Measurements from ENCODE around the gene ARPC1B. TPM values are rescaled to one million over a fixed set of nuclear protein-coding genes. Genes with fewer than 3 reads are reported as not detected.

The ARPC1B gene
- total RNA-seq, 1 donor from 2014 or later: 385 TPM

DNA sequence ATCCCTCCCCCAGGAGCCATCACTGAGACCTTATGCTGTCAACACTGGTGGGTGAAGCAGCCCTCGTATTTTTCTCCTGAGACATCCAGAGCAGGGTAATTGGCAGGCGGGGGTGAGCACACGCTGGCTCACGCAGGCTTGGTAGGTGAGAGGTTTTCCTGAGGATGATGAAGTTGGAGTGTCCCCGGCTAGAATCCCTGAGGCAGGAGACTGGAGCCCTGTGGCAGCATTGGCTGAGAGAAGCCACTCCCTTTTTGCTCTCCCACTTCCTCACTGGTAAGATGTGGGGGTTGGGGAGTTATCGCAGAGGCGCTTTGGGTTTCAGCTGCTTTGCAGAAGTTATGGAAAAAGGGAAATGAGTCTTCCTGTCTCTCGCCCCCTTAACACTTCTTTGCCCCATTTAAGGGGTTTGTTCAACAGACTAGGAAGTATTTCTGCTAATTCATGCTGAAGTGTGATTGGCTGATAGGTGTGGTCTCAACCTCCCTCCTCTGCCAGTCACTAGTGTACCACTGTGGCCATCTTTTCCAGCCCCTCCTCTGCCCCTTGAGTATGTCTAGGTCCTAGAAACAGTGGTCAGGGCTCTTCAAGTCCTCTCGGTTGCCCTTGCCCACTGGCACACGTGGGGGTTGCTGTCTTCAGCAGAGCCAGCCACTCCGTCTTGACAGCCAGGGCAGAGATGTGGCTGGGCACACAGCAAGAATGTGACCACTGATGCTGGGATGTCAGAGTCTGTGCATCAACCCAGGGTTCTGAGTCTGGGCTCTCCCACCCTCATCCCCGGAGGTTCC, 5.7 kb downstream of the ARPC1B start:
- H3K27me3 ChIP-seq (ENCODE audit: control insufficient read depth, insufficient read depth, low read length): no peaks in the 10 kb centered on the region
- DNase-seq (ENCODE audit: low read depth): no peak
- no peak overlapping the region for H3K4me3 ChIP-seq (ENCODE audit: low read depth, low read length)
- no peaks in the 10 kb centered on the region for H3K36me3 ChIP-seq (ENCODE audit: control insufficient read depth, insufficient read depth, low read length)
- TF ChIP-seq, protein P1, sequence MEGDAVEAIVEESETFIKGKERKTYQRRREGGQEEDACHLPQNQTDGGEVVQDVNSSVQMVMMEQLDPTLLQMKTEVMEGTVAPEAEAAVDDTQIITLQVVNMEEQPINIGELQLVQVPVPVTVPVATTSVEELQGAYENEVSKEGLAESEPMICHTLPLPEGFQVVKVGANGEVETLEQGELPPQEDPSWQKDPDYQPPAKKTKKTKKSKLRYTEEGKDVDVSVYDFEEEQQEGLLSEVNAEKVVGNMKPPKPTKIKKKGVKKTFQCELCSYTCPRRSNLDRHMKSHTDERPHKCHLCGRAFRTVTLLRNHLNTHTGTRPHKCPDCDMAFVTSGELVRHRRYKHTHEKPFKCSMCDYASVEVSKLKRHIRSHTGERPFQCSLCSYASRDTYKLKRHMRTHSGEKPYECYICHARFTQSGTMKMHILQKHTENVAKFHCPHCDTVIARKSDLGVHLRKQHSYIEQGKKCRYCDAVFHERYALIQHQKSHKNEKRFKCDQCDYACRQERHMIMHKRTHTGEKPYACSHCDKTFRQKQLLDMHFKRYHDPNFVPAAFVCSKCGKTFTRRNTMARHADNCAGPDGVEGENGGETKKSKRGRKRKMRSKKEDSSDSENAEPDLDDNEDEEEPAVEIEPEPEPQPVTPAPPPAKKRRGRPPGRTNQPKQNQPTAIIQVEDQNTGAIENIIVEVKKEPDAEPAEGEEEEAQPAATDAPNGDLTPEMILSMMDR (IDR thresholded peaks at IDR 0.05; ENCODE audit: insufficient read depth, low read length, poor library complexity, severe bottlenecking): no peak

DNA sequence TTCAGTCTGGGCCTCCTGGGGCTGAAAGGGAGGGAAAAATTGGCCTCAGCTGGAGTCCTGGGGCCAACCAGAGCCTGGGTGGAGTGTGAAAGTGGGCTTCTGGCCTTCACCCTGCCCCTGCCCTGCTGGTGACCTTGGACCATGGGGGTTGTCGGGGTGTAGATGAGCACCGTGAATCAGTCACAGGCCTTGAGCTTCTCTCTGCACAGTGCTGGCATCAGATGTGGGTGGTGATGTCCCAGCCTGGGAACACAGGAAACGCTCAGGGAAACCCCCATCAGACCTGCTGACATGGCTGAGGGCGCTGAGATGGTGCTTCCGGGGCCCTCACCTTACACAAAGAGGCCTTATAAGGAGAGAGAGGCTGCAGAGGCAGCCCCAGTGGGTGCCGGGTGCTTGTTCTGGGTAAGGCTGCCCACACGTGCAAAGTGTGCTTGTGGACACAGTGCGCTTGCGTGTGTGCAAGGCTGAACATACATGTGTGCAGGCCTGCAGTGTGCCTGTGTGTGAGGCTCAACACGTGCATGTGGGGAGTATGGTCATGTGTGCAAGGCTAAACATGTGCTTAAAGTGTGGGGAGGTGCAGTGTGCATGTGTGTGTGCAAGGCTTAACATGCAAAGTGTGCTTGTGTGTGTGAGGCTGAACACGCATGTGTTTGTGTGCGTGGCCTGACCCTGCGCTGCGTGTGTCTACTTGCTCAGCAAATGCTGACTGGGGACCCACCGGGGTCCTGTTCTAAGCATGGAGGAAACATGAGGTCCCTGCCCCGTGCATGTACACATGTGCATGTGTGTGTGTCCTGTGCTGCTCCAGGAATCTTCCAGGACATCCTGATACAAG, 6.5 kb downstream of the ARPC1B start:
- DNase-seq (ENCODE audit: low read depth): no peak

DNA sequence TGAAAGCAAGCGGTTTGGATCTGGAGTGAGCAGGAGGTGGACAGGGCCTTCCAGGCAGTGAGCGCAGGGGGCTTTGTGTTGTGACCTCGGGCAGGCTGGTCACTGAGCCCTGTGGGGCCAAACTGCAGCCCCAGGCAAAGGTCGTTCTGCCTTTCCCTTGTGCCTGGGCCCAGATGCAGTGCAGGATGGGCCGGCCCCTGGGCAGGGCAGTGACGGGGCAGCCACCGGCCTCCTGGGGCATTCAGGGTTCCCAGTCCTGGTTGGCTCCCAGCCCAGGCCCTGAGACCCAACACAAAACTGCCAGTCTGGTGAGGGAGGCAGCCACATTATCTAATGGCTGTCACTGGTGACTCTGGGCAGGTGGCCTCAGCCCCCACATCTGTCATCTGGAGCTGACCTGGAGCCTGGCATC, 7.1 kb downstream of the ARPC1B start:
- H3K36me3 ChIP-seq (ENCODE audit: control insufficient read depth, insufficient read depth, low read length): no peaks in the 10 kb centered on the region

More for the DNA sequence above, 6.5 kb downstream of the ARPC1B start:
- H3K27me3 ChIP-seq (ENCODE audit: control insufficient read depth, insufficient read depth, low read length): no peaks in the 10 kb centered on the region
- TF ChIP-seq, protein P1 (IDR thresholded peaks at IDR 0.05; ENCODE audit: insufficient read depth, low read length, poor library complexity, severe bottlenecking): no peak
- H3K36me3 ChIP-seq (ENCODE audit: control insufficient read depth, insufficient read depth, low read length): no peaks in the 10 kb centered on the region
- H3K4me3 ChIP-seq (ENCODE audit: low read depth, low read length): no peak overlapping the region

DNA sequence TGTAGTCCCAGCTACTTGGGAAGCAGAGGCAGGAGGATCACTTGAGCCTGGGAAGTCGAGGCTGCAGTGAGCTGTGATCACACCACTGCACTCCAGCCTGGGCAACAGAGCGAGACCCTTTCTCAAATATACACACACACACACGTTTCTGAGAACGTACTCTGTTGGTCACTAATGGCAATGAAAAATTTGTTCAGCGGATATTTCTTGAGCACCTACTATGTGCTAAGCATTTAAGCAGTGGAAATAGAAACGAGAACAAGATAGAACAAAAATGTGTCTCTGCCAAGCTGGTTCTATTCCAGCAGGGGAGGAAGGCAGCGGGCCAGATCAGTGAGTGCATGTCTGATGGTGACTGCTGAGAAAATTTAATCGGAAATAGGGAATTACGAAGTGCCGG, 8.7 kb downstream of the ARPC1B start:
- H3K4me3 ChIP-seq (ENCODE audit: low read depth, low read length): no peak overlapping the region
- H3K36me3 ChIP-seq (ENCODE audit: control insufficient read depth, insufficient read depth, low read length): no peaks in the 10 kb centered on the region
- DNase-seq (ENCODE audit: low read depth): no peak
- TF ChIP-seq, protein P1 (IDR thresholded peaks at IDR 0.05; ENCODE audit: insufficient read depth, low read length, poor library complexity, severe bottlenecking): no peak
- H3K27me3 ChIP-seq (ENCODE audit: control insufficient read depth, insufficient read depth, low read length): no peaks in the 10 kb centered on the region

More for the DNA sequence above, 7.1 kb downstream of the ARPC1B start:
- TF ChIP-seq, protein P1 (IDR thresholded peaks at IDR 0.05; ENCODE audit: insufficient read depth, low read length, poor library complexity, severe bottlenecking): no peak
- H3K27me3 ChIP-seq (ENCODE audit: control insufficient read depth, insufficient read depth, low read length): no peaks in the 10 kb centered on the region
- H3K4me3 ChIP-seq (ENCODE audit: low read depth, low read length): no peak overlapping the region
- no peak for DNase-seq (ENCODE audit: low read depth)

DNA sequence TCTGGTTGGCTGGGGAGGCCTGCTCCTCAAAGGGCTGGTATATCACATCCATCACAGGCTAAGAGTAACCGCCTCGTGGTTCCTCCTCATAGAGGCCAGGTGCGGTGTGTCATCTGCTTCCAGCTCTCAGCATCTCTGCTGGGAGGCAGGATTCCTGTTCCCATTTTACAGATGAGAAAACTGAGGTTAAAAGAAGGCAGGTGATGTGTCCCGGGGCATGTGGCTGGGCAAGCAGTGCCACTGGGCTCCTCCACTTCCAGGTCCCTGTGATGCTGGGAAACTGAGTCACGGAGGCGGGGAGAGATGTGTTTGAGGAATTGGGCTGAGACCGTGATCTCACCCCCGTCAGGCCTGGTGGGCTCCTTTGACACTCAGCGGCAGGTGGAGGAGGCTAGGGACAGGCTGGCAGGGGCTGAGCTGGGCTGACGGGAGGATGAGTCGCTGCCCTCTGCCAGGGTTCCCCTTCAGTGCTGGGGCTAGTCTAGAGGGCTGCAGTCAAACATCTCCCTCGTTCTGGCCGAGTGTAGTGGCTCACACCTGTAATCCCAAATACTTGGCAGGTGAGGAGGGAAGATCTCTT, 9.4 kb downstream of the ARPC1B start:
- H3K36me3 ChIP-seq (ENCODE audit: control insufficient read depth, insufficient read depth, low read length): no peaks in the 10 kb centered on the region

More for the DNA sequence above, 9.4 kb downstream of the ARPC1B start:
- TF ChIP-seq, protein P1 (IDR thresholded peaks at IDR 0.05; ENCODE audit: insufficient read depth, low read length, poor library complexity, severe bottlenecking): no peak
- DNase-seq (ENCODE audit: low read depth): no peak
- no peaks in the 10 kb centered on the region for H3K27me3 ChIP-seq (ENCODE audit: control insufficient read depth, insufficient read depth, low read length)
- no peak overlapping the region for H3K4me3 ChIP-seq (ENCODE audit: low read depth, low read length)
